Cardiac fibroblast (primary cell): ENCODE measurements around the gene PPP3CA.
"Not testable (repeated sequence)": the region's sequence is repeated elsewhere in the genome, so short reads cannot be mapped to it uniquely, and the experiment has no call there.

Experiments
- DNase-seq, 2 donors: peaks; one replicate each; pipeline versions ENCODE4 v3.0.0 to v3.0.0-alpha.2; 2010; ENCODE audit warnings: low read depth in 2 of 2
- H3K4me3 ChIP-seq, 2 donors: replicated peaks in 1 of 2; 1 replicate in 1 of 2; 2 replicates in 1 of 2; pipeline ENCODE4 v1.5.1; 2011; ENCODE audit warnings: low read depth in 2 of 2, low read length in 2 of 2, mild to moderate bottlenecking in 2 of 2, moderate library complexity in 1 of 2
- TF ChIP-seq, protein P1 (sequence below): IDR thresholded peaks from one replicate; pipeline ENCODE4 v1.5.1; 2011; ENCODE audit warnings: low read depth, mild to moderate bottlenecking, low read length, inconsistent platforms

PPP3CA gene

DNA sequence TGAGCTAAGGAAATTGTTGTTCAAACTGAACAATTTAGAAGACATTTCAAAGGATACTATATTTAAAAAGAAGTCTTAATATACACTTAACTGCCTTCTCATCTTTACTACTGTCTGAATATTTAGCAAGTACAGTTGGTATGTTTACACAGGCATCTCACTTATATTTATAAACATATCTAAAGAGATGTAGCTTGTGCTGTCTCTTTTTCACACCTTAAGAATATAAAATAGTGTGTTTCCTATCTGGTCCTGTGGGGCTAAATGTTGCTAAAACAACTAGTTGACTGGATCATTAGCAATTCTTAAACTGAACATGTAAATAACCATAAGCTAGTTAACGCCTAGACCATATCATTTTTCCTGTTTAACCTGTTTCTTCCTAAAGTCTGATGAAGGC lies 336.3 kb downstream of the PPP3CA start:
- TF ChIP-seq, protein P1, sequence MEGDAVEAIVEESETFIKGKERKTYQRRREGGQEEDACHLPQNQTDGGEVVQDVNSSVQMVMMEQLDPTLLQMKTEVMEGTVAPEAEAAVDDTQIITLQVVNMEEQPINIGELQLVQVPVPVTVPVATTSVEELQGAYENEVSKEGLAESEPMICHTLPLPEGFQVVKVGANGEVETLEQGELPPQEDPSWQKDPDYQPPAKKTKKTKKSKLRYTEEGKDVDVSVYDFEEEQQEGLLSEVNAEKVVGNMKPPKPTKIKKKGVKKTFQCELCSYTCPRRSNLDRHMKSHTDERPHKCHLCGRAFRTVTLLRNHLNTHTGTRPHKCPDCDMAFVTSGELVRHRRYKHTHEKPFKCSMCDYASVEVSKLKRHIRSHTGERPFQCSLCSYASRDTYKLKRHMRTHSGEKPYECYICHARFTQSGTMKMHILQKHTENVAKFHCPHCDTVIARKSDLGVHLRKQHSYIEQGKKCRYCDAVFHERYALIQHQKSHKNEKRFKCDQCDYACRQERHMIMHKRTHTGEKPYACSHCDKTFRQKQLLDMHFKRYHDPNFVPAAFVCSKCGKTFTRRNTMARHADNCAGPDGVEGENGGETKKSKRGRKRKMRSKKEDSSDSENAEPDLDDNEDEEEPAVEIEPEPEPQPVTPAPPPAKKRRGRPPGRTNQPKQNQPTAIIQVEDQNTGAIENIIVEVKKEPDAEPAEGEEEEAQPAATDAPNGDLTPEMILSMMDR: no peak
- no peak for DNase-seq
- no peak overlapping the region for H3K4me3 ChIP-seq

DNA sequence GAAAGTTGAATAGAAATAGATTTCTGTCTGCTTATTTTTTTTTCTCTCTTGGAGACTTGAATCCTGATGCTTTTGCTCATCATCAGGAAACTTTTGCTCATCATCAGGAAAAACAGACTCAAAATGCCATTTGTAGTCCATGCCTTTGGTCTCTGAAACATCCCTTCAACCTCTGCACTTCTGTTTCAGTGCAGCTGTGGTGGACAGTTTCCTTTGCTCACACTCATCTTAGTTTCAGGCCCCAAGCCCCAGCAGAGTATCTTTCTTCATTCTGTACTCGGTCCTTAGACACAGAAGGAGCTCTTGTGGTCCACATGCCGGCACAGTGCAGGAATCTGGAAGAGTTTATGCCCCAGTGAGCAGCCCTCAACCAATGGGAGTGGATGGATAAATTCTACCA lies 337.9 kb downstream of the PPP3CA start:
- no peak overlapping the region for H3K4me3 ChIP-seq
- DNase-seq: no peak
- TF ChIP-seq, protein P1: no peak

DNA sequence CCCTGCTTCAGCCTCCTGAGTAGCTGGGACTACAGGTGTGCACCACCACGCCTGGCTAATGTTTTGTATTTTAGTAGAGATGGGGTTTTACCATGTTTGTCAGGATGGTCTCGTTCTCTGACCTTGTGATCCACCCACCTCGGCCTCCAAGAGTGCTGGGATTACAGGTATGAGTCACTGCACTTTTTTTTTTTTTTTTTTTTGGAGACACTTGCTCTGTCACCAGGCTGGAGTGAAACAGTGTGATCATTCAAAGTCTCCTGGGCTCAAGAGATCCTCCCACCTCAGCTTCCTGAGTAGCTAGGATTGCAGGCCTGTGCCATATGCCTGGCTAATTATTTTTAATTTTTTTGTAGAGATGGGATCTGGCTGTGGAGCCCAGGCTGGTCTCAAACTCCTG lies 338.8 kb downstream of the PPP3CA start:
- no peak overlapping the region for H3K4me3 ChIP-seq
- DNase-seq: no peak
- TF ChIP-seq, protein P1: no peak

DNA sequence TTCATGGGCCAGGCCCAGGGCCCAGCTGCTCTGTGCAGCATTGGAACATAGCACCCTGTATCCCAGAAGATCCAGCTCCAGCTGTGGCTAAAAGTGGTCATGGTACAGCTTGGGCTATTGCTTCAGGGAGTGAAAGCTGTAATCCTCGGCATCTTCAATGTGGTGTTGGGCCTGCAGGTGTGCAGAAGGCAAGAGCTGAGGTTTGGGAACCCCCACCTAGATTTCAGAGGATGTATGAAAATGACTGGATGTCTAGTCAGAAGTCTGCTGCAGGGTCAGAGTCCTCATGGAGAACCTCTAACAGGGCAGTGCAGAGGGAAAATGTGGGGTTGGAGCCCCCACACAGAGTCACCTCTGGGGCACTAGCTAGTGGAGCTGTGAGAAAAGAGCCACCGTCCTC lies 341.7 kb downstream of the PPP3CA start:
- TF ChIP-seq, protein P1: no peak
- H3K4me3 ChIP-seq: no peak overlapping the region
- no peak for DNase-seq

DNA sequence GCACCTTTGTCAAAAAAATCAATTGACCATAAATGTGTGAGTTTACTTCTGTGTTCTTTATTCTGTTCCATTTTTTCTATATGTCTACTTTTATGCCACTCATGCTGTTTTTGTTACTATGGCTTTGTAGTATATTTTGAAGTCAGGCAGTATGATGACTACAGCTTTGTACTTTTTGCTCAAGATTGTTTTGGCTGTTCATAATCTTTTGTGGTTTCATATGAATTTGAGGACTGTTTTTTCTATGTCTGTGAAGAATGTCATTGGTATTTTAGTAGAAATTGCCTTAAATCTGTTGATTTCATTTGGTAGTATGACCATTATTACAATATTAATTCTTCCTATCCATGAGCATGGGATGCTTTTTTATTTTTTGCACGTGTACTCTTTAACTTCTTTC lies 346.8 kb downstream of the PPP3CA start:
- peak in 1 of 2 donors; percentile 56 for DNase-seq
- no peak overlapping the region for H3K4me3 ChIP-seq
- TF ChIP-seq, protein P1: no peak

DNA sequence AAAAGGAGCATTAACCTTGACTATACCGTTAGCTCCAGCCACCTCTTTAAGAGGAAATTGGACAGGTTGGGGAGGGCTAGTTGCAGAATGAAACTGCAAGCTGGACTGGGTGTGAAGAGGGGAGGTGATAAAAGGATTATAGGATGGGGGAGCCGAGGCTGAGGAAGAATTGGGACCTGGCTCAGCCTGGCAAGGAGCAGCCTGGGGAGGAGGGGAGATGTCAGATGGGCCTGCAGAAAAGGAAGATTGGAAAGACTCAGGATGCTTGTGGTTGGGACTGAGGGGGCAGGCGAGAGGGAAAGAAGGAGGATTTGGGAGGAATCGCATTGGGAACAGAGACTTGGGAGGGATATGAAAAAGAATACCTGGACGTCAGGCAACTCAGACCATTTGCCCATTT lies 351.7 kb downstream of the PPP3CA start:
- DNase-seq: no peak
- TF ChIP-seq, protein P1: no peak
- no peak overlapping the region for H3K4me3 ChIP-seq

DNA sequence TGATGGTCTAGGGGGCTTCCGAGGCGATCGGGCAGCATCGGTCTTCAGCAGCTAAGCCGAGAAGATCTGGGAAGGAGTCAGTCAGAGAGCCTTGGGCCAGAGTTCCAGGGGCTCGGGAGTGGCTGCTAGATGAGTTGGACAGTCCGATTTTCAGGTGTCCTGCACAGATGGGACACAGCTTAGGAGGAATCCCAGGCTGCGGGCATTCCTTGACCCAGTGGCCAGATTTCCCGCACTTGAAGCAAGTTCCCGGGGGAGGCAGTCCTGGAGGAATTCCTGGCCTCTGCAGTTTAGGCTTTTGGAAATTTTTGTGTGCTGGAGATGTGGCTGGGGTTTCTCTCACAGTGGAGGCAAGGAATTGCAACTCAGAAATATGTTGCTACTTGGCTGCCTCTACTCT lies 352.3 kb downstream of the PPP3CA start:
- not testable (repeated sequence) for H3K4me3 ChIP-seq, DNase-seq

DNA sequence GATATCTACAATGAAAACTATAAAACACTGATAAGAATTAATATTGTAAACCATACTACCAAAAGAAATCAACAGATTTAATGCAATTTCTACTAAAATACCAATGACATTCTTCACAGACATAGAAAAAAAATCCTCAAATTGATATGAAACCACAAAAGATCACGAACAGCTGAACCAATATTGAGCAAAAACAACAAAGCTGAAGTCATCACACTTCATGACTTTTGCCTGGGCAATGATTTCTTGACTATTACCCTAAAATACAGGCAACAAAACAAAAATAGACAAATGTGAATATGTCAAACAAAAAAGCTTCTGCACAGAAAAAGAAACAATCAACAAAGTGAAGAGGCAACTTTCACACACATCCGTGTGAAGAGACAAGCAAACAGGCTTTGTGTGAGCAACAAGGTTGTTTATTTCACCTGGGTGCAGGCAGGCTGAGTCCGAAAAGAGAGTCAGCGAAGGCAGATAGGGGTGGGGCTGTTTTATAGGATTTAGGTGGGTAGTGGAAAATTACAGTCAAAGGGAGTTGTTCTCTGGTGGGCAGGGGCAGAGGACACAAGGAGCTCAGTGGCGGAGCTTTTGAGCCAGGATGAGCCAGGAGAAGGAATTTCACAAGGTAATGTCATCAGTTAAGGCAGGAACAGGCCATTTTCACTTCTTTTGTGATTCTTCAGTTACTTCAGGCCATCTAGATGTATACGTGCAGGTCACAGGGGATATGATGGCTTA lies 355.8 kb downstream of the PPP3CA start:
- peak; percentile 28 to 78 for DNase-seq
- not testable (repeated sequence) for H3K4me3 ChIP-seq
